ENCODE results near the gene MUC2.
"Not testable (repeated sequence)": the region's sequence is repeated elsewhere in the genome, so short reads cannot be mapped to it uniquely, and the experiment has no call there.

Gene MUC2

GRCh38 chr11:1108246-1108900 is 33.7 kb downstream of the MUC2 start:
- DNase-seq: no peak

- DNase-seq: no peak
Measured at GRCh38 chr11:1109101-1109917, 34.6 kb downstream of the MUC2 start.

- no peak for DNase-seq
Measured at GRCh38 chr11:1109918-1110705, 35.4 kb downstream of the MUC2 start.

- DNase-seq: no peak
Measured at GRCh38 chr11:1111545-1112212, 37.0 kb downstream of the MUC2 start.

- DNase-seq: no peak
Measured at GRCh38 chr11:1112351-1113191, 37.9 kb downstream of the MUC2 start.

- DNase-seq: no peak
Measured at GRCh38 chr11:1113405-1114201, 38.9 kb downstream of the MUC2 start.

- not testable (repeated sequence) for DNase-seq
Measured at GRCh38 chr11:1115292-1115691, 40.6 kb downstream of the MUC2 start.

- DNase-seq: no peak
Measured at GRCh38 chr11:1116104-1116503, 41.4 kb downstream of the MUC2 start.

GRCh38 chr11:1116666-1117390 is 42.2 kb downstream of the MUC2 start:
- no peak for DNase-seq

- no peak for DNase-seq
Measured at GRCh38 chr11:1117992-1118391, 43.3 kb downstream of the MUC2 start.

- no peak for DNase-seq
Measured at GRCh38 chr11:1118755-1119603, 44.3 kb downstream of the MUC2 start.

GRCh38 chr11:1119604-1120146 is 45.0 kb downstream of the MUC2 start:
- no peak for DNase-seq

GRCh38 chr11:1120532-1121330 is 46.1 kb downstream of the MUC2 start:
- DNase-seq: no peak

GRCh38 chr11:1121331-1121812 is 46.7 kb downstream of the MUC2 start:
- DNase-seq: no peak

- DNase-seq: no peak
Measured at GRCh38 chr11:1121813-1122663, 47.4 kb downstream of the MUC2 start.

- DNase-seq: no peak
Measured at GRCh38 chr11:1122664-1123002, 48.0 kb downstream of the MUC2 start.

- DNase-seq: no peak
Measured at GRCh38 chr11:1123970-1124369, 49.3 kb downstream of the MUC2 start.
